ENCODE results near the gene ZNF536. TPM values are rescaled to one million over a fixed set of nuclear protein-coding genes. Genes with fewer than 3 reads are reported as not detected.

The ZNF536 gene
- total RNA-seq, 1 experiment from 2014 or later, result not detected

- no peak overlapping the region for H3K4me3 ChIP-seq (ENCODE audit: low read depth, low read length)
- no peak for TF ChIP-seq CTCF (IDR thresholded peaks at IDR 0.05; ENCODE audit: insufficient read depth in 1 of 2, low read depth in 1 of 2, low read length in 1 of 2, severe bottlenecking in 1 of 2, unreplicated experiment in 1 of 2)
- CTCF ChIA-PET, result no interaction called here
Measured at GRCh38 chr19:30379841-30380610, 7.8 kb downstream of the ZNF536 start.

GRCh38 chr19:30381366-30381765, 9.2 kb downstream of the ZNF536 start:
- no peak overlapping the region for H3K4me3 ChIP-seq (ENCODE audit: low read depth, low read length)
- ChIA-PET CTCF (no interaction called here), POLR2A (no interaction called here)
- Mint-ChIP-seq H3K4me3 (ENCODE audit: unreplicated experiment) (no peak overlapping the region), H3K4me1 (ENCODE audit: low read depth, unreplicated experiment) (no peaks in the 10 kb centered on the region), H3K27ac (ENCODE audit: unreplicated experiment) (no peak overlapping the region), H3K27me3 (ENCODE audit: insufficient read depth, unreplicated experiment) (peaks cover 20% of the 10 kb centered on the region), H3K36me3 (ENCODE audit: insufficient read depth, unreplicated experiment) (no peaks in the 10 kb centered on the region), H3K9me3 (ENCODE audit: unreplicated experiment) (no peaks in the 10 kb centered on the region)
- no peaks in the 10 kb centered on the region for H3K27me3 ChIP-seq (replicated peaks; ENCODE audit: control insufficient read depth, insufficient read depth, low read length)
- DNase-seq, result no peak
- intact Hi-C loops (cut with micrococcal nuclease; ENCODE audit: unreplicated experiment), result no loop called here
- H3K9me3 ChIP-seq, result no peaks in the 10 kb centered on the region
- no peak for TF ChIP-seq CTCF (IDR thresholded peaks at IDR 0.05; ENCODE audit: insufficient read depth in 1 of 2, low read depth in 1 of 2, low read length in 1 of 2, severe bottlenecking in 1 of 2, unreplicated experiment in 1 of 2)
- H3K4me1 ChIP-seq, result no peaks in the 10 kb centered on the region
- no TSS peak for BruUV-seq (replicated peaks)
- H3K36me3 ChIP-seq (ENCODE audit: control insufficient read depth, insufficient read depth, low read length), result no peaks in the 10 kb centered on the region

More at GRCh38 chr19:30379841-30380610, 7.8 kb downstream of the ZNF536 start:
- intact Hi-C loops (cut with micrococcal nuclease; ENCODE audit: unreplicated experiment), result no loop called here
- Mint-ChIP-seq H3K36me3 (ENCODE audit: insufficient read depth, unreplicated experiment) (no peaks in the 10 kb centered on the region), H3K4me1 (ENCODE audit: low read depth, unreplicated experiment) (no peaks in the 10 kb centered on the region), H3K9me3 (ENCODE audit: unreplicated experiment) (no peaks in the 10 kb centered on the region), H3K27ac (ENCODE audit: unreplicated experiment) (no peak overlapping the region), H3K27me3 (ENCODE audit: insufficient read depth, unreplicated experiment) (peaks cover 16% of the 10 kb centered on the region), H3K4me3 (ENCODE audit: unreplicated experiment) (no peak overlapping the region)
- BruUV-seq (replicated peaks), result no TSS peak
- H3K9me3 ChIP-seq, result no peaks in the 10 kb centered on the region
- no peaks in the 10 kb centered on the region for H3K27me3 ChIP-seq (replicated peaks; ENCODE audit: control insufficient read depth, insufficient read depth, low read length)
- H3K4me1 ChIP-seq, result no peaks in the 10 kb centered on the region
- DNase-seq, result no peak
- POLR2A ChIA-PET, result no interaction called here
- no peaks in the 10 kb centered on the region for H3K36me3 ChIP-seq (ENCODE audit: control insufficient read depth, insufficient read depth, low read length)

- H3K4me1 ChIP-seq, result no peaks in the 10 kb centered on the region
- no peak for TF ChIP-seq CTCF (IDR thresholded peaks at IDR 0.05; ENCODE audit: insufficient read depth in 1 of 2, low read depth in 1 of 2, low read length in 1 of 2, severe bottlenecking in 1 of 2, unreplicated experiment in 1 of 2)
- Mint-ChIP-seq H3K36me3 (ENCODE audit: insufficient read depth, unreplicated experiment) (no peaks in the 10 kb centered on the region), H3K9me3 (ENCODE audit: unreplicated experiment) (no peaks in the 10 kb centered on the region), H3K27ac (ENCODE audit: unreplicated experiment) (no peak overlapping the region), H3K4me3 (ENCODE audit: unreplicated experiment) (no peak overlapping the region), H3K4me1 (ENCODE audit: low read depth, unreplicated experiment) (no peaks in the 10 kb centered on the region), H3K27me3 (ENCODE audit: insufficient read depth, unreplicated experiment) (peaks cover 22% of the 10 kb centered on the region)
- BruUV-seq (replicated peaks), result no TSS peak
- intact Hi-C loops (cut with micrococcal nuclease; ENCODE audit: unreplicated experiment), result no loop called here
- H3K9me3 ChIP-seq, result no peaks in the 10 kb centered on the region
- no peak for DNase-seq
- no peaks in the 10 kb centered on the region for H3K27me3 ChIP-seq (replicated peaks; ENCODE audit: control insufficient read depth, insufficient read depth, low read length)
- POLR2A ChIA-PET, result no interaction called here
- CTCF ChIA-PET, result no interaction called here
- H3K4me3 ChIP-seq (ENCODE audit: low read depth, low read length), result no peak overlapping the region
- no peaks in the 10 kb centered on the region for H3K36me3 ChIP-seq (ENCODE audit: control insufficient read depth, insufficient read depth, low read length)
Measured at GRCh38 chr19:30385174-30385573, 13.0 kb downstream of the ZNF536 start.
